Sigmoid colon (tissue), 4 donors: ENCODE measurements around the gene IDH2.

Source experiments
- CTCF ChIP-seq, 4 experiments: fragments of 450-650 bp in 3 of 4; fragments of 200-600 bp in 1 of 4; IDR thresholded peaks; one replicate each; pipeline ENCODE4 v1.5.1; 2016 to 2019; ENCODE audit warnings: antibody characterized with exemption in 4 of 4, mild to moderate bottlenecking in 3 of 4, moderate library complexity in 2 of 4
- POLR2A ChIP-seq, 2 donors: fragments of 450-650 bp; IDR thresholded peaks; one replicate each; pipeline ENCODE4 v1.6.1; 2016; ENCODE audit warnings: antibody characterized with exemption in 2 of 2, mild to moderate bottlenecking in 2 of 2, moderate library complexity in 2 of 2
- POLR2AphosphoS5 ChIP-seq, 4 donors: sonication (generic); formaldehyde crosslinking; IDR thresholded peaks; one replicate each; pipeline ENCODE4 v1.6.1; 2017; ENCODE audit warnings: antibody characterized with exemption in 4 of 4

GRCh38 chr15:90138071-90138833 lies 36.0 kb upstream of the IDH2 start:
- TF ChIP-seq CTCF (IDR thresholded peaks at IDR 0.05) (no peak), POLR2A (IDR thresholded peaks at IDR 0.05) (no peak), POLR2AphosphoS5 (IDR thresholded peaks at IDR 0.05) (no peak)
